Liver (tissue), 9 donors: Measurements from ENCODE around the gene OR2T1. TPM values are rescaled to one million over a fixed set of nuclear protein-coding genes. Genes with fewer than 3 reads are reported as not detected.

Source experiments
- DNase-seq: peaks from one replicate; pipeline ENCODE4 v3.0.0-alpha.2; 2017; ENCODE audit warnings: low spot score
- H3K27ac ChIP-seq, 2 donors: one replicate each; pipeline ENCODE4 v1.7.0; 2013; ENCODE audit warnings: inconsistent platforms in 2 of 2, low read length in 2 of 2, control low read depth in 1 of 2, low read depth in 1 of 2, mild to moderate bottlenecking in 1 of 2
- H3K27me3 ChIP-seq, 4 donors: one replicate each; pipeline versions ENCODE4 v1.6.1 to v1.7.0; 2013; ENCODE audit warnings: low read length in 3 of 4, inconsistent platforms in 1 of 4, mild to moderate bottlenecking in 1 of 4, moderate library complexity in 1 of 4; ENCODE audit not compliant: control insufficient read depth in 4 of 4, insufficient read depth in 4 of 4
- H3K36me3 ChIP-seq, 4 donors: one replicate each; pipeline versions ENCODE4 v1.6.1 to v1.7.0; 2013; ENCODE audit warnings: low read length in 3 of 4, mild to moderate bottlenecking in 3 of 4, low read depth in 1 of 4, moderate library complexity in 1 of 4; ENCODE audit not compliant: control insufficient read depth in 4 of 4, insufficient read depth in 3 of 4
- H3K4me1 ChIP-seq, 4 donors: one replicate each; pipeline versions ENCODE4 v1.6.1 to v1.7.0; 2013; ENCODE audit warnings: low read length in 3 of 4, mild to moderate bottlenecking in 3 of 4, moderate library complexity in 1 of 4; ENCODE audit not compliant: control insufficient read depth in 4 of 4, insufficient read depth in 4 of 4
- H3K4me3 ChIP-seq, 3 donors: one replicate each; pipeline versions ENCODE4 v1.6.1 to v1.7.0; 2013; ENCODE audit warnings: low read length in 3 of 3, control low read depth in 1 of 3, low read depth in 1 of 3, mild to moderate bottlenecking in 1 of 3
- H3K9ac ChIP-seq, 2 donors: one replicate each; pipeline ENCODE4 v1.7.0; 2013; ENCODE audit warnings: low read length in 2 of 2, mild to moderate bottlenecking in 2 of 2, moderate library complexity in 2 of 2, control low read depth in 1 of 2, low read depth in 1 of 2
- H3K9me3 ChIP-seq, 4 donors: one replicate each; pipeline versions ENCODE4 v1.6.1 to v1.7.0; 2013; ENCODE audit warnings: low read length in 3 of 4; ENCODE audit not compliant: control insufficient read depth in 4 of 4
- ATF3 ChIP-seq: IDR thresholded peaks from 2 replicates; pipeline ENCODE4 v1.6.1; 2016; ENCODE audit warnings: antibody characterized with exemption
- CTCF ChIP-seq: fragments of 150-350 bp; IDR thresholded peaks from 2 replicates; pipeline ENCODE4 v1.5.1; 2017; ENCODE audit warnings: improper control_type of control experiment, low read depth, low read length; ENCODE audit not compliant: missing input control
- FOXA2 ChIP-seq: IDR thresholded peaks from 2 replicates; pipeline ENCODE4 v1.6.1; 2016; ENCODE audit warnings: antibody characterized with exemption
- HNF4A ChIP-seq, 2 donors: conservative IDR thresholded peaks; 2 replicates each; pipeline ENCODE4 v1.6.1; 2016; ENCODE audit warnings: antibody characterized with exemption in 2 of 2, mild to moderate bottlenecking in 2 of 2
- HNF4G ChIP-seq: IDR thresholded peaks from 2 replicates; pipeline ENCODE4 v1.6.1; 2016; ENCODE audit warnings: antibody characterized with exemption
- JUND ChIP-seq, 2 donors: IDR thresholded peaks; 2 replicates each; pipeline ENCODE4 v1.6.1; 2016; ENCODE audit warnings: antibody characterized with exemption in 2 of 2
- MAX ChIP-seq: IDR thresholded peaks from 2 replicates; pipeline ENCODE4 v1.6.1; 2016; ENCODE audit warnings: antibody characterized with exemption
- NR2F2 ChIP-seq: IDR thresholded peaks from 2 replicates; pipeline ENCODE4 v1.6.1; 2016; ENCODE audit warnings: antibody characterized with exemption
- RAD21 ChIP-seq, 2 donors: IDR thresholded peaks; 2 replicates each; pipeline ENCODE4 v1.6.1; 2016; ENCODE audit warnings: antibody characterized with exemption in 2 of 2, mild to moderate bottlenecking in 2 of 2
- REST ChIP-seq: IDR thresholded peaks from 2 replicates; pipeline ENCODE4 v1.6.1; 2016; ENCODE audit warnings: antibody characterized with exemption, mild to moderate bottlenecking
- RXRA ChIP-seq, 2 donors: IDR thresholded peaks; 2 replicates each; pipeline ENCODE4 v1.6.1; 2017 to 2018; ENCODE audit warnings: antibody characterized with exemption in 2 of 2, mild to moderate bottlenecking in 1 of 2
- SP1 ChIP-seq: IDR thresholded peaks from 2 replicates; pipeline ENCODE4 v1.6.1; 2018; ENCODE audit warnings: antibody characterized with exemption, mild to moderate bottlenecking
- TAF1 ChIP-seq: conservative IDR thresholded peaks from 2 replicates; pipeline ENCODE4 v1.6.1; 2016; ENCODE audit warnings: antibody characterized with exemption, mild to moderate bottlenecking
- ZBTB33 ChIP-seq: IDR thresholded peaks from 2 replicates; pipeline ENCODE4 v1.6.1; 2016; ENCODE audit warnings: antibody characterized with exemption
- WGBS: extraction: QIAGEN DNeasy Blood & Tissue Kit; methylation state at CpG from one replicate; pipeline ENCODE4 v1.1.7; 2013; 5-methylcytosine and 5-hydroxymethylcytosine counted together
- polyA plus RNA-seq, 2 donors: library from polyadenylated mRNA; stranded (reverse) in 1 of 2; unstranded in 1 of 2; fragments of 200-250 nt in 1 of 2; fragments of >200 nt in 1 of 2; fragmentation: Nextera tagmentation in 1 of 2; extraction: Ambion mirVana in 1 of 2; gene quantifications; one replicate each; pipeline versions ENCODE4 v1.2.1 to v1.2.3, GENCODE V29; 2013 to 2015
- total RNA-seq, 2 donors: library from RNA; depleted of rRNA; stranded (reverse); fragments of >200 nt; gene quantifications; one replicate each; pipeline ENCODE4 v1.2.3, GENCODE V29; 2014
- donor health status: healthy.
- donor health status: healthy.
- donor health status: healthy.
- donor health status: healthy.
- donor health status: healthy.

The OR2T1 gene
- total and polyA plus RNA-seq, 4 donors, result not detected

GRCh38 chr1:248404024-248404423 lies 1.2 kb downstream of the OR2T1 start (continued):
- TF ChIP-seq RXRA (IDR thresholded peaks at IDR 0.05), result no peak
- no peak for TF ChIP-seq REST
- TF ChIP-seq RAD21 (IDR thresholded peaks at IDR 0.05), result no peak

GRCh38 chr1:248406721-248407692 lies 4.2 kb downstream of the OR2T1 start:
- H3K27me3 ChIP-seq, result no peaks in the 10 kb centered on the region
- no peaks in the 10 kb centered on the region for H3K36me3 ChIP-seq
- H3K27ac ChIP-seq, result no peak overlapping the region
- TF ChIP-seq ATF3, result no peak
- TF ChIP-seq MAX, result no peak
- TF ChIP-seq JUND (IDR thresholded peaks at IDR 0.05), result no peak
- no peak for TF ChIP-seq HNF4G
- no peak for TF ChIP-seq ZBTB33
- no peak for TF ChIP-seq RXRA (IDR thresholded peaks at IDR 0.05)
- no peak for TF ChIP-seq TAF1
- TF ChIP-seq NR2F2, result no peak
- no peak for TF ChIP-seq CTCF
- TF ChIP-seq HNF4A (conservative IDR thresholded peaks at IDR 0.05), result no peak
- TF ChIP-seq FOXA2, result no peak
- TF ChIP-seq SP1, result no peak
- TF ChIP-seq REST, result no peak
- no peak for TF ChIP-seq RAD21 (IDR thresholded peaks at IDR 0.05)
- no peak overlapping the region for H3K4me3 ChIP-seq
- H3K9ac ChIP-seq, result no peak overlapping the region
- no peaks in the 10 kb centered on the region for H3K4me1 ChIP-seq
- H3K9me3 ChIP-seq, result peaks cover 0 to 4% (median 0%) of the 10 kb centered on the region in 4 donors
- 56% methylated on average over 8 of the region's 8 CpGs for WGBS
- DNase-seq, result no peak
